Measurements from ENCODE around the gene RASGEF1B.

RASGEF1B gene

DNA sequence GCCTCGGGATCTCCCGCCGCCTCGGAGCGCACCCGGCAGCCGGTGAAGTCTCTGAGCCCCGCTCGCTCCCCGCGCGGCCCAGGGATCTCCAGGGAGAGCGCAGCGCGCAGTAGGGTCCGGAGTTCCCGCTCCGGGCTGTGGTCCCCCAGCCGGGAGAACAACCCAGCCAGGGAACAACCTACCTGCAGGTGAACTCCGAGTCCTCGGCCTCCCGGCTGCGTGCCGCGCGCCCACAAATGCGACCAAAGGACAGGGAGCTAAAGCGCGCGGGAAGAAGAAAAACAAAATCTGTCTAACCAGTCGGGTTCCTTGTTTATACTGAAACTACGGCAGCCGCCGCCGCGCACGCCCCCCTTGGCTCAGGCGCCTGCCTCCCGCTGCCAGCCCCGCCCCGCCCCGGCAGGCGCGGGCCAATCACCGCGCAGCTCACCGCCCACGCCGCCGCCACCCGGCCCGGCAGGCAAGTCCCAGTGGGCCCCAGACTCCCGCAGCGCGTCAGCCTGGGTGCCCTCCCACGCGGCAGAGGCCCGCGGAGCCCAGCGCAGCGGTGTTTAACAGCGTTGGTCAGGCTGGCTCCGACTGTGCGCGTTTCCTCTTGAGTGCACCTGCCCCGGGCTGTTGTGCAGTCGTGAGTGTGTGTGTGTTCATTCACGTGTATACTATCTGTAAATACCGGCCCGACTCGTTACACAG, at the start of gene RASGEF1B:
Gene RASGEF1B (minus strand): TSS at position 320 of the 693 bp plus-strand sequence. CDS start 12,399 bp downstream, outside the sequence.
- peak; percentile 93 for DNase-seq (ENCODE audit: low read depth, low spot score)

DNA sequence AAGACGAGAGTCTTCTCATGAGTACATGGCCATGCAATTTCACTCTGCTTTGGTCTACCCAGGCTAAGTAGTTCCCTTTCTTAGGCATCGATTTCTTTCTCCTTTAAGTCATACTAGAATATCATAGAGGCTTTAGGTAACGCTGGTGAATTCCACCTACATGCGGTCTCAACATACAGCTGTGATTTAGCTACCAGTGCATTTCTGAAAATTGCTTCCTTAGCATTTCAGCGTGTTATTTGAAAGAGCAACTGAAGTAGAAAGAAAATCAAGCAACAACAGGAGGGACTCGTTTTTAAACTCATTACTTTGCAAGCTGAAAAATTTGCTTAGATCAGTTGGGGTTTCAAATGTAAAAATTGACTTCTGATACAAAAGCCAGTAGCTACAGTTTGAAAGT, 48.1 kb upstream of the RASGEF1B start:
- no peak for DNase-seq (ENCODE audit: low read depth, low spot score)

DNA sequence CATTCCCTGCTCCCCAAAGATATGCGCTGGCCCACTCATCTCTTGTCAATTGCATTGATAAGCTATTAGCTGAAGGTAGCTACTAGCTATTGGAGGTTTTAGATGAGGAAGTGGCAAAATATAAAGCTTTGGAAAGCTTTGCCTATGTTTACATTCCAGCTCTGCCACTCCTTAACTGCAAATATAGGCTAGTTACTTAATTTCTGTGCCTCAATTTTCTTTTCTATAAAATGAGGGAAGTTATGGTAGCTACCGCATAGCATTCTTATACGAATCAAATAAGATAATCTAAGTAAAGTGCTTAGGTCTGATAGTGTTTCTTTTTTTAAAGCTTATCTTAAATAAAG, 47.7 kb upstream of the RASGEF1B start:
- DNase-seq (ENCODE audit: low read depth, low spot score) = no peak

GRCh38 chr4:81518762-81519426, 47.2 kb upstream of the RASGEF1B start:
- DNase-seq (ENCODE audit: low read depth, low spot score) = no peak

DNA sequence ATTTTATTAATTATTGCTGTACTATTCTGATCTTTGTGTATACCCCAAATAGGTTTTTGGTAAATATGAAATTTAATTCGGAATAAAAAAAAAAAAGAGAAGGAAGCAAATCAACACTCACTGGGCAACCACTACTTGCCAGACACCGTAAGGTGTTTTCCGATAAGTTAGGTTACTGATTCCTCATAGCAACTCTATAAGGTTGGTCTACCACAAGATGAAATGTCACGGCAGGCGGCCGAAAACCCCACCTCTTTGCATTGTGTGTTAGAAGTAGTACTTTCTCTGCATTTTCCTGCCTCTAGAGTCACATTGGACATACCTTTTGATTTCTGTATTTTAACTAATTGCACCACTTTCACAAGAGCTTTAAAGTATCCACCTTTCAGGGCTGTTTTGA, 44.5 kb upstream of the RASGEF1B start:
- DNase-seq (ENCODE audit: low read depth, low spot score) = no peak

- no peak for DNase-seq (ENCODE audit: low read depth, low spot score)
These were observed 41.2 kb upstream of the RASGEF1B start for GRCh38 chr4:81512757-81513501.

GRCh38 chr4:81512001-81512756, 40.5 kb upstream of the RASGEF1B start:
- DNase-seq (ENCODE audit: low read depth, low spot score) = no peak

DNA sequence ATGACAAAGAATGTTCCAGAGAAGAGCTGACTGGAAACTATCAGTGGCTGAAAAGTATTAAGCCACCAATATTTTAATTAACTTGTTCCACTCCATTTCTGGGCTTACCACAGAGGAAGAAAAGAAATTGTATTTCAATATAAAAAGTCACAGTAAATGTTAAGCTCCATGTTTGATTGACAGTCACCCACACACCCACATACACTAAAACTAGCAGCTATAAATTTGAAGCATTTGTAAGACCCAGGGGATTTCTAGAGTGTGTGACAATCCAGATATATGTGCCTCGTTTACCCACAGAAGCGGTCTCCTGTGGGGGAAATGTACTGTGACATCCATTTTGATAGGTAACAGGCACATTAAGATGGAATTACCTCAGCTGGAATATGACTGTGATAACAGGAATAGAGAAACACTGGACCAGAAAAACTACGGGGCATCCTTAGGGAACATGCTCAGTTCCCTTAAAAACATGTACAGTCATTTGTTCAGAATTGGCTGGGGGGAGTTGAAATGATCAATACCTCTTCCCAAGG, 39.0 kb upstream of the RASGEF1B start:
- no peak for DNase-seq (ENCODE audit: low read depth, low spot score)

GRCh38 chr4:81509822-81510221, 38.1 kb upstream of the RASGEF1B start:
- no peak for DNase-seq (ENCODE audit: low read depth, low spot score)

DNA sequence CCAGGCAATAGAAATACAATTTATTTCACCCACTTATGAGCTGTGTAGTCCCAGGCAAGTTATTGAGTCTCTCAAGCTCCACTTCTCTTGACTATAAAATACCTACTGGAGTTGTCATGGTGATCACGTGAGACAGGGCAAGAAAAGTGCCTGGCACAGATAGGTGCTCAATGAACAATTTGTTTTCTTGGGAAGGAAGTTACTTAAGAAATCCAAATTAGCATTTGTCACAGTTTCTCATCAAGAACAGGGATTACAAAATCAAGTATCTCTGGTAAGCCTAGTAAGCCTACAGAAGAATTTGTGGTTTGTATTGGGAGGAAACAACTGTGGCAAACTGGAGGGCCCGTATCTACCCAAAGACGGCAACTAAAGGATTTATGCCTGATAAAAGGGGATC, 37.5 kb upstream of the RASGEF1B start:
- DNase-seq (ENCODE audit: low read depth, low spot score) = no peak

DNA sequence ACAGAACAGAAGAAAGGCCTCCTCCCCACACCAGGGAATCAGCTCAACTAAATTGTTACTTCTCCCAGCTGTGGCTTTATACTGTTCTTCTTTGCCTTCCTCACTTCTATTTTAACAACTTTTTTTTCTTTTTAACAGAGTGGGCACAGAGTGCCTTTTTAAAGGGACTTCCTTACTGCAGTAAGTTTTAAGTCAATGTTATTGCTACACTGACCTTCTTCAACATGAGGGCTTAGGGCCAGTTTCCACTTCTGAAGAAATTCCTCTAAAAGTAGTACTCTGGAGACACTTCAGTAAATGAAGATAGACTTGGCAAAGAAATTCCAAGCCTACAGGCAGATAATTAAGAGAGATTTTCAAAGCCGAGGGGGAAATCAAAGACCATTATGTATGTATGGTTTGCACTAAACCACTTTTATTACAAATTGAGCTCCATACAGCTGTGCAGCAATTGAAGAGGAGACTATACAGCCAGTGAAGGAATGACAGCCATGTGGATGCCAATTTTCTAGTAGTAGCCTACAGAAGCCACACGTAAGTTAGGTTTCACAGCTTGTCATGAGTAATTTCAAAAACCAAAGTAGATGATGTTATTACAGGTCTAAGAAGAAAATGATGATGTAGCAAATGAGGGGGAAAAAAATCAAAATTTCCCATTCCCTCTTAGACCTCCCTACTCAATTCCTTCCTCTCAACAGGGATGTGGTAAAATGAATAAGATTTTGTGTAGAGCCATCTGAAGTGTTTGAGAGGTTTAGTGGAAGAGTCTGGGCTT, 36.9 kb upstream of the RASGEF1B start:
- DNase-seq (ENCODE audit: low read depth, low spot score) = no peak

DNA sequence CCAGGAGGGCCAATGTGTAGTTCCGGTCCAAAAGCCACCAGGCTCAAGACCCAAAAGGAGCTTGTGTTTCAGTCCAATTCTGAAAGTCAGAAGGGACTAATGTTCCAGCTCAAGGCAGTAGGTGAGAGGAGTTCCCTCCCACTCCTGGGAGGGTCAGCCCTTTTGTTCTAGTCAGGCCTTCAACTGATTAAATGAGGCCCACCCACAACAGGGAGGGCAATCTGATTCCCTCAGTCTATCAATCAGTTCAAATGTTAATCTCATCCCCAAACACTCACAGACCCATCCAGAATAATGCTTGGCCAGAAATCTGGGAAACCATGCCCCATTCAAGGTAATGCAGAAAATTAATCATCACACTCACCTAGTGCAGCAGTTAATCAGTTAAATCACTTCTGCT, 35.8 kb upstream of the RASGEF1B start:
- DNase-seq (ENCODE audit: low read depth, low spot score) = no peak

DNA sequence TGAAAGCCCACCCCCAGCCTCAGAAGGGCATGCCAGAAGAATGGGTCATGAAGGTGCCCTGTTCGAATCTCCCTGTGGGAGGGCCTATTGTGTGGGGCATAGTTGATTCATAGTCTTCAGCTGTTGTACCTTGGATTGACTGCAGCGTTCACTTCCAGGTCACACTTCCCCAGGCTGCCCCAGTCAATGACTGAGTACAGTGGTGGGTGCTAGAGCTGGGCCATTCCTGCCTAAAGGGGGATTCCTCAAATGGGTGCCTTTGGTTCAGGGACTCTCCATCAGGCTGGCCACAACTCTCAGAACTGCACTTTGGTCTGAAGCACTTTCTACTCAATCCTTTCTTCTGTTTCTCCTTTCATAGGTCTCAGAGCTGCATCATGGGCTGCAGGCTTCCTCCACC, 35.0 kb upstream of the RASGEF1B start:
- no peak for DNase-seq (ENCODE audit: low read depth, low spot score)

GRCh38 chr4:81505726-81506125, 34.0 kb upstream of the RASGEF1B start:
- DNase-seq (ENCODE audit: low read depth, low spot score) = no peak

GRCh38 chr4:81505004-81505598, 33.4 kb upstream of the RASGEF1B start:
- peak; percentile 41 for DNase-seq (ENCODE audit: low read depth, low spot score)

DNA sequence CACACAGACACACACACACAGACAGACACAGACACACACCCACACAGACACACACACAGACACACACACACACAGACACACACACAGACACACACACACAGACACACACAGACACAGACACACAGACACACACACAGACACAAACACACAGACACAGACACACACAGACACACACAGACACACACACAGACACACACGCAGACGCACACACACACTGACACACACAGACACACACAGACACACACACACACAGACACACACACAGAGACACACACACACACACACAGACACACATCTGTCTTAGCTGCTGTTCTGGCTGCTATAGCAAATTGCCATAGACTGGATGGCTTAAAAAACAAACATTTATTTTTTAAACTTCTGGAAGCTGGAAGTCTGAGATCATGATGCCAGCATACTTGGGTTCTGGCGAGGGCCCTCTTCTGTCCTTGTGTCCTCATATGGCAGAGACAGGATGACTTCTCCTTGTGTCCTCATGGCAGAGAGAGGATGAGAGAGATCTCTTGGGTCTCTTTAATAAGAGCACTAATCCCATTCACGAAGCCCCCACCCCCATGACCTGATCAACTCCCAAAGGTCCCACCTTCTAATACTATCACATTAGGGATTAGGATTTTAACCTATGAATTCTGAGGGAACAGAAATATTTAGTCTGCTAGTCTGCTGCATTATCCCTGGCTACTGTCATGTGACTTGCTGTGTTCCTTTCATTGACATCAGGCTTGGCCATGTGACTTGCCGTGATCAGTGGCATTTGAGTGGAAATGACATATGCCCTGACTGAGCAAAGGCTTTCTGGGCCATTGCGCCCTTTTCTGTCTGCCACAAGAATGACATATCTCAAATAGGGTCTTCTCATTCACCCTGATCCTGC, 32.7 kb upstream of the RASGEF1B start:
- DNase-seq (ENCODE audit: low read depth, low spot score) = no peak

DNA sequence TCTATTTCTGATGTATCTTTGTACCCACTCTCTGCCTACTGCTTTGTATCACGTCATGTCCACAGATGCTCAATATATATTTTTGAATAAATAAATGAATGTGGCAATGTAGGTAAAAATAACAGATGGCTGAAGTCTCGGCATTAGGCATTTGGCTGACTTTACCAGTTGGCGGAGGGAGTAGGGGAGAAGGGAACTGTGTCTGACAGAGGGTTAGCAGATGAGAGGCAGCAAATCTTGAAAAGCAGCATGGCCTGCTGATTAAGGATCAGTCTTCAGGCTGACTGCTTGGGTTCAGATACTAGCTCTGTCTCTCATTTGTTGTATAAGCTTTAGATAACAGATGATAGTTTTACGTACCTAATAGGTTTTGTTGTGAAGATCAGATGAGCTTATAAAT, 31.9 kb upstream of the RASGEF1B start:
- DNase-seq (ENCODE audit: low read depth, low spot score) = no peak

DNA sequence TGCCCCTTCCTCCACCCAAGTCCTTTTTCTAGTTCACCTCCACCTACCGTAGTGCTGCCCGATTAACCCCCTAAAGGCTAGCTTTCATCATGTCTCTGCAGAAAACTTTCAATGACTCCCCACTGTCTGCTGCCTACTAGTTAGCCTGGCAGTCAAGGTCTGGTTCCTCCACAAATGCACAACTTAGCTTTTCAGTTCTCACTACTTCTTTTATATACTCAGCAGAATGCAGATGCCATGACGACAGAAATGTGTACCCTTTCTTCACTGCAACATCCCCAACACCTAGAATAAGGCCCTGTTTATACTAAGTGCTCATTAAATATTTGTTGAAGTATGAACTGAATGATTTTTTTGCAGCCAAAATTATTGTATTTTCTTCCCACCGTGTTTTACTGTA, 30.9 kb upstream of the RASGEF1B start:
- DNase-seq (ENCODE audit: low read depth, low spot score) = no peak

DNA sequence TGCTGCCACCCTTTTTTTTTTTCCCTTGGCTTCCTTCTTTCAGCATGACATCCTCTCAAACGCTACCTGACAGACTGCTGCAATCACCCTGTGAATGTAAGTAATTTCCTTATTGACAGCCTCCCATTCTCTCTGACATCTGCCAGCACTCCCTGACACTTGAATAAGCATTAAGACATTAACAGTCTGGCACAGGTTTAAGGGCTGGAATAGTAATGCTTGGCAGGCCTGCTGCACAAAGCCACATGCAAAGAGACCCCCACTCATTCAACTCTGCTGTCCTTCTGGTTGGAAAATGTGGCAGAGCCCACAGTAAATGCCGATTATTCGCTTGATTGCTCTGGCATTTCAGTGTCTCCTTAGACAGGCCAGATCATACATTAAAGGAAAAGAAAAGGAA, 28.1 kb upstream of the RASGEF1B start:
- DNase-seq (ENCODE audit: low read depth, low spot score) = no peak
